HCT116 (cell line): ENCODE results near the gene RAD18. TPM values are rescaled to one million over a fixed set of nuclear protein-coding genes. Genes with fewer than 3 reads are reported as not detected.

ENCODE experiments used
- ATAC-seq: fragments of 200-7000 bp; cut with Tn5 transposase; 2 replicates; pipeline ENCODE4 v1.9.1; 2020; ENCODE audit warnings: mild to moderate bottlenecking, moderate library complexity
- BruUV-seq: library from RNA; stranded (reverse); fragments of 400-500 nt; replicated peaks from 2 replicates; lab custom pipeline; 2021; lab: Mats Ljungman, UMichigan
- CTCF ChIA-PET: fragments of 300-600 bp; sonication (Branson Sonifier 250); formaldehyde crosslinking; loops from one replicate; lab custom pipeline; 2021; ENCODE audit warnings: antibody characterized with exemption; lab: Charles Lee
- POLR2A ChIA-PET: fragments of 300-600, 350-600 bp; sonication (Branson Sonifier 250); formaldehyde crosslinking; loops from one replicate; lab custom pipeline; 2021; ENCODE audit warnings: antibody characterized with exemption; lab: Charles Lee
- RAD21 ChIA-PET, 2 experiments: fragments of 300-600 bp; sonication (Branson Sonifier 250); formaldehyde crosslinking; loops; one replicate each; lab custom pipeline; 2023; ENCODE audit warnings: low total read pairs in 2 of 2; ENCODE audit not compliant: uncharacterized antibody in 2 of 2, unreplicated experiment in 2 of 2, low non-redundant PET in 1 of 2; lab: Charles Lee
- DNase-seq: peaks from one replicate; pipeline ENCODE4 v3.0.0-alpha.2; 2010; ENCODE audit warnings: low read depth, low spot score
- H2AFZ ChIP-seq: fragments of 200-600 bp; shearing (Covaris generic), sonication (generic); 2 replicates; pipeline ENCODE4 v1.6.1; 2017; ENCODE audit warnings: low read depth, mixed run types, mixed read lengths, antibody characterized with exemption, low read length; ENCODE audit not compliant: poor library complexity, severe bottlenecking
- H3K27ac ChIP-seq: 2 replicates; pipeline ENCODE4 v1.5.1; 2012; ENCODE audit warnings: low read depth, low read length
- H3K27me3 ChIP-seq: fragments of 200-600 bp; sonication (generic); 2 replicates; pipeline ENCODE4 v1.6.1; 2016; ENCODE audit warnings: mixed run types, low read length, mixed read lengths; ENCODE audit not compliant: insufficient read depth
- H3K36me3 ChIP-seq, 2 experiments: fragments of 200-500 bp in 1 of 2; fragments of 200-600 bp in 1 of 2; sonication (Bioruptor generic) in 1 of 2; sonication (generic) in 1 of 2; 2 replicates each; pipeline versions ENCODE4 v1.5.1 to v1.6.1; 2014 to 2016; ENCODE audit warnings: low read length in 2 of 2, inconsistent platforms in 1 of 2, mixed read lengths in 1 of 2, mixed run types in 1 of 2; ENCODE audit not compliant: insufficient read depth in 2 of 2, control insufficient read depth in 1 of 2
- H3K4me1 ChIP-seq, 2 experiments: fragments of 200-600 bp in 1 of 2; sonication (generic) in 1 of 2; 2 replicates each; pipeline versions ENCODE4 v1.5.1 to v1.6.1; 2012 to 2017; ENCODE audit warnings: low read length in 2 of 2, inconsistent platforms in 1 of 2, mild to moderate bottlenecking in 1 of 2, mixed read lengths in 1 of 2, mixed run types in 1 of 2, moderate library complexity in 1 of 2; ENCODE audit not compliant: insufficient read depth in 2 of 2, control insufficient read depth in 1 of 2
- H3K4me2 ChIP-seq: fragments of 200-600 bp; sonication (generic); 2 replicates; pipeline ENCODE4 v1.6.1; 2017; ENCODE audit warnings: mixed run types, low read length, mixed read lengths
- H3K4me3 ChIP-seq, 2 experiments: fragments of 200-600 bp in 1 of 2; sonication (generic) in 1 of 2; replicated peaks in 1 of 2; 2 replicates each; pipeline ENCODE4 v1.5.1; 2011 to 2016; ENCODE audit warnings: low read length in 2 of 2, control low read depth in 1 of 2, low read depth in 1 of 2, mild to moderate bottlenecking in 1 of 2, mixed read lengths in 1 of 2, mixed run types in 1 of 2
- H3K79me2 ChIP-seq: fragments of 200-600 bp; sonication (generic); 2 replicates; pipeline ENCODE4 v1.6.1; 2017; ENCODE audit warnings: mild to moderate bottlenecking, mixed run types, low read length, moderate library complexity, mixed read lengths; ENCODE audit not compliant: insufficient read depth
- H3K9ac ChIP-seq: fragments of 200-600 bp; sonication (generic); 2 replicates; pipeline ENCODE4 v1.6.1; 2016; ENCODE audit warnings: low read length, mixed read lengths
- H3K9me2 ChIP-seq: fragments of 200-600 bp; sonication (generic), shearing (Covaris generic); 2 replicates; pipeline ENCODE4 v1.6.1; 2017; ENCODE audit warnings: mixed run types, mild to moderate bottlenecking, moderate library complexity; ENCODE audit not compliant: insufficient read depth
- H3K9me3 ChIP-seq, 2 experiments: fragments of 200-500 bp in 1 of 2; fragments of 200-600 bp in 1 of 2; sonication (Bioruptor generic) in 1 of 2; sonication (generic) in 1 of 2; 2 replicates each; pipeline ENCODE4 v1.6.1; 2014 to 2017; ENCODE audit warnings: low read length in 2 of 2, mixed read lengths in 2 of 2, inconsistent platforms in 1 of 2, low read depth in 1 of 2, mild to moderate bottlenecking in 1 of 2, mixed run types in 1 of 2, moderate library complexity in 1 of 2; ENCODE audit not compliant: control insufficient read depth in 1 of 2, insufficient read depth in 1 of 2
- H4K20me1 ChIP-seq: fragments of 200-600 bp; sonication (generic), shearing (Covaris generic); 2 replicates; pipeline ENCODE4 v1.6.1; 2017; ENCODE audit warnings: mixed run types, mild to moderate bottlenecking, moderate library complexity; ENCODE audit not compliant: insufficient read depth
- CEBPB ChIP-seq: IDR thresholded peaks from 2 replicates; pipeline ENCODE4 v1.6.1; 2012; ENCODE audit warnings: low read depth
- EGR1 ChIP-seq: IDR thresholded peaks from 2 replicates; pipeline ENCODE4 v1.6.1; 2012; ENCODE audit warnings: low read depth
- EZH2 ChIP-seq: fragments of 200-600 bp; sonication (generic); IDR thresholded peaks from 2 replicates; pipeline ENCODE4 v1.6.1; 2017; ENCODE audit warnings: antibody characterized with exemption, mixed run types
- JUND ChIP-seq: IDR thresholded peaks from 2 replicates; pipeline ENCODE4 v1.6.1; 2012
- POLR2AphosphoS5 ChIP-seq: IDR thresholded peaks from 2 replicates; pipeline ENCODE4 v1.6.1; 2011; ENCODE audit warnings: mild to moderate bottlenecking, low read depth, low read length, moderate library complexity
- REST ChIP-seq: IDR thresholded peaks from 2 replicates; pipeline ENCODE4 v1.6.1; 2012; ENCODE audit warnings: low read depth
- intact Hi-C: fragments of 100-400 bp; cut with micrococcal nuclease; formaldehyde crosslinking; loops from 2 replicates; pipeline ENCODE4 v1.10.0; 2022
- total RNA-seq: library from RNA; stranded (reverse); gene quantifications from one replicate; pipeline ENCODE4 v1.2.1, GENCODE V29; 2021; ENCODE audit not compliant: unreplicated experiment
- TF ChIP-seq, protein P1 (sequence below): IDR thresholded peaks from 2 replicates; pipeline ENCODE4 v1.6.1; 2012

The RAD18 gene
- total RNA-seq, 1 experiment from 2014 or later, result 28.7 TPM

GRCh38 chr3:8992854-8993253 is 29.6 kb upstream of the RAD18 start (continued):
- TF ChIP-seq REST (no peak), JUND (no peak)

DNA sequence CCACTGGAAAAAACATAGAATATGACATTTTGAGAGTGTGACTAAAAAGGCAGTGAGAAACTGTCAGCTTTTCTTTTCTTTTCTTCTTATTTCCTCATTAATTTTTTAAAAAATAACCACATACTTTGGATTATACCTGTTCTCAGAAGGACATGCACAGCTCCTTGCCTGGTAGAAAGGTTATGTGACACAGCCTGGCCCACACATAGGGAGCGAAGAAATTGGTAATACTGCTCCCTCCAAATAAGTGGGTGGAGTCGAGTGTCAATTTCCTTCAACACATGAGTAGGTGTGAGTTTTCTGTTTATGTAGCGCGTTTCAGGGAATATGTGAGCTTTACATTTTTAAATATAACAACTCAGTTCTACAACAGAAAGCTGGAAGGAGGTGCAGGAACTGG is 28.9 kb upstream of the RAD18 start:
- H3K9me3 ChIP-seq, result 0 out of 4 replicates have a peak, but pooled peaks cover 0 to 3% of the 10 kb centered on the region in 2 experiments
- no TSS peak for BruUV-seq
- no peak overlapping the region for H2AFZ ChIP-seq
- H3K27me3 ChIP-seq, result no peaks in the 10 kb centered on the region
- TF ChIP-seq POLR2AphosphoS5 (no peak), CEBPB (no peak), EGR1 (no peak), EZH2 (no peak), REST (no peak)
- TF ChIP-seq, protein P1, sequence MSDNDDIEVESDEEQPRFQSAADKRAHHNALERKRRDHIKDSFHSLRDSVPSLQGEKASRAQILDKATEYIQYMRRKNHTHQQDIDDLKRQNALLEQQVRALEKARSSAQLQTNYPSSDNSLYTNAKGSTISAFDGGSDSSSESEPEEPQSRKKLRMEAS, result no peak
- no peaks in the 10 kb centered on the region for H3K79me2 ChIP-seq
- RAD21 ChIA-PET, result no interaction called here
- ATAC-seq (no peak), DNase-seq (no peak)
- no peaks in the 10 kb centered on the region for H4K20me1 ChIP-seq
- H3K36me3 ChIP-seq, result no peaks in the 10 kb centered on the region
- H3K4me2 ChIP-seq, result no peak overlapping the region
- H3K9me2 ChIP-seq, result no peaks in the 10 kb centered on the region
- H3K4me3 ChIP-seq, result no peak overlapping the region
- CTCF ChIA-PET, result no interaction called here
- H3K4me1 ChIP-seq, result no peaks in the 10 kb centered on the region
- intact Hi-C loops, result no loop called here
- H3K27ac ChIP-seq, result no peak overlapping the region
- no peak overlapping the region for H3K9ac ChIP-seq
- POLR2A ChIA-PET, result no interaction called here
